SK-N-MC (cell line): ENCODE measurements around the gene GOPC.

Experiments
- EZH2 ChIP-seq: fragments of 200-600 bp; sonication (generic); IDR thresholded peaks from one replicate; pipeline ENCODE4 v1.6.1; 2017; ENCODE audit warnings: antibody characterized with exemption
- POLR2AphosphoS5 ChIP-seq: IDR thresholded peaks from 2 replicates; pipeline ENCODE4 v1.6.1; 2012; ENCODE audit warnings: mild to moderate bottlenecking, low read depth, low read length, borderline replicate concordance

DNA sequence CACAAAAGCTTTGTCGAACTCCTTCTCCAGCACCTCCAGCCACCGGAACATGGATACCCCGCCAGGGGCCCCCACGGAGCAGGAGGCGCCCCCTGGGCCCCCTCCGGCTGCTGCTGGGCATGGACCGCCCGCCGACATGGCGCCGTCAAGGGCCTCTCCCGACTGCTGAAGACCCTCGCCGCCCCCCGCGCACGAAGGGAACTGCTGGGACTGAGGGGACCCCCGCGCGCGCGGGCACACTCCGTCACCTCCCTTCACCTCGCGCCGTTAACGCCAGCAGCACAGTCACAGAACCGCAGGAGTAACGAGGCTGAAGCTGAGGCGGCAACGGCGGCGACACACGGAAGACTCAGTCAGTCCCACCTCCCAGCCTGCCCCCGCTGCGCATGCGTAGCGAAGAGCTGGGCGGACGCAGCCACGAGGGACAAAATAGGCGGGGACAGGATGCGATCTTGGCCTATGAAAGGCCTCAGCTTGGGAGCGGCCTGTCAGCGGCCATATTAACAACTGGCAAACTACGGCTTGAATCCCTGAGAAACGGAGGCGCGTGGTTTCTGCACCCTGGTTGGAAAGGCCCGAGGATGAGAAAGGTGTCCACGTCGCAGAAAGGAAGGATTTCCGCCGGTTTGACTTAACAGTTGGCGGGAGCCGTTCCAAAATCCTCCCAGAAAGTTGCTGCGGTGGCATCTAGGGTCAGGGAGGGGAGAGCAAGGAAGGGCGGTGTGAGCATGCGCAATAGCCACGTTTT lies at the start of gene GOPC:
- TF ChIP-seq POLR2AphosphoS5 (peak; percentile 96), EZH2 (no peak)
